ENCODE measurements around the gene PROSER2. TPM values are rescaled to one million over a fixed set of nuclear protein-coding genes. Genes with fewer than 3 reads are reported as not detected.

Gene PROSER2
- total and polyA plus RNA-seq, 9 of the 15 experiments (the other 6 are each of a cell fraction or from before 2014, with no cell fraction given): 0.62 to 14.8 (median 2.9) TPM

DNA sequence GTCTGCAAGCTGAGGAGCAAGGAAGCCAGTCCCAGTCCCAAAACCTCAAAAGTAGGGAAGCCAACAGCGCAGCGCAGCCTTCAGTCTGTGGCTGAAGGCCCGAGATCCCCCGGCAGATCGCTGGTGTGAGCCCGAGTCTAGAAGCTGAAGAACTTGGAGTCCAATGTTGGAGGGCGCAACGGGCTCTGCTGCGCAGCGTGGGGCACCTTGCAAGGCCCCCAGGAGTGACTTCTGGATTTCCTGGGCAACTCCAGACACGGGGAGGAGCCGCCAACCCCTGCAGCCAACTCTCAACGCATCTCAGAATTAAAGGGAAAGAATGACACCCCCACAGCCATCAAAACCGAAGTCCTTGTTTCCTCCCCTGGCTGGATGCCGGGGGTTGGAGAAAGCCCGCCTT, 18.8 kb upstream of the PROSER2 start:
- Histone ChIP-seq H3K27ac (ENCODE audit: extremely low read depth, low read depth, low read length) (no peak overlapping the region), H3K9me3 (replicated peaks; ENCODE audit: control insufficient read depth, insufficient read depth, low read depth, low read length) (no peaks in the 10 kb centered on the region), H3K4me1 (replicated peaks in 1 of 2; ENCODE audit: control insufficient read depth in 2 of 2, insufficient read depth in 2 of 2, low read length in 2 of 2) (peaks cover 2 to 8% of the 10 kb centered on the region in 2 experiments; a peak in 3 of 5 replicates), H3K9me1 (ENCODE audit: control insufficient read depth, insufficient read depth, low read length) (no peaks in the 10 kb centered on the region), H2AFZ (ENCODE audit: low read depth, low read length) (no peak overlapping the region), H3K4me3 (no peak overlapping the region), H4K20me1 (replicated peaks; ENCODE audit: control insufficient read depth, insufficient read depth, low read length) (no peaks in the 10 kb centered on the region), H3K79me2 (ENCODE audit: control insufficient read depth, insufficient read depth, low read length) (no peaks in the 10 kb centered on the region), H3K9ac (ENCODE audit: insufficient read depth in 1 of 2, low read depth in 2 of 2, low read length in 2 of 2) (no peak overlapping the region; a peak in 1 of 4 replicates), H3K36me3 (ENCODE audit: control insufficient read depth, insufficient read depth, low read length) (no peaks in the 10 kb centered on the region), H3K27me3 (ENCODE audit: control insufficient read depth in 2 of 2, insufficient read depth in 2 of 2, low read length in 2 of 2) (peaks cover 61 to 75% of the 10 kb centered on the region in 2 experiments), H3K4me2 (ENCODE audit: insufficient read depth, low read length) (no peak overlapping the region)
- 3% methylated on average over 16 of the region's 16 CpGs for WGBS (ENCODE audit: insufficient coverage, low coverage, missing lambda C conversion rate)
- intact Hi-C loops (cut with micrococcal nuclease): no loop called here
- POLR2A ChIA-PET: interaction anchor here (1.5 kb wide), 1 partner anchor 21 kb away, joined by 4 read pairs; no protein-coding TSS in a partner anchor
- TF ChIP-seq CBX1 (IDR thresholded peaks at IDR 0.05; ENCODE audit: low read depth) (no peak), ILK (tag; IDR thresholded peaks at IDR 0.05; ENCODE audit: borderline replicate concordance, low read depth) (no peak), SIN3B (IDR thresholded peaks at IDR 0.05; ENCODE audit: low read depth) (no peak), RBM22 (IDR thresholded peaks at IDR 0.05; ENCODE audit: low read depth, low read length, poor library complexity, severe bottlenecking) (no peak), EHMT2 (IDR thresholded peaks at IDR 0.05) (no peak), RNF219 (CRISPR knock-in tag; IDR thresholded peaks at IDR 0.05) (no peak), ELK3 (CRISPR knock-in tag; IDR thresholded peaks at IDR 0.05) (no peak)
- TF ChIP-seq, protein P1, sequence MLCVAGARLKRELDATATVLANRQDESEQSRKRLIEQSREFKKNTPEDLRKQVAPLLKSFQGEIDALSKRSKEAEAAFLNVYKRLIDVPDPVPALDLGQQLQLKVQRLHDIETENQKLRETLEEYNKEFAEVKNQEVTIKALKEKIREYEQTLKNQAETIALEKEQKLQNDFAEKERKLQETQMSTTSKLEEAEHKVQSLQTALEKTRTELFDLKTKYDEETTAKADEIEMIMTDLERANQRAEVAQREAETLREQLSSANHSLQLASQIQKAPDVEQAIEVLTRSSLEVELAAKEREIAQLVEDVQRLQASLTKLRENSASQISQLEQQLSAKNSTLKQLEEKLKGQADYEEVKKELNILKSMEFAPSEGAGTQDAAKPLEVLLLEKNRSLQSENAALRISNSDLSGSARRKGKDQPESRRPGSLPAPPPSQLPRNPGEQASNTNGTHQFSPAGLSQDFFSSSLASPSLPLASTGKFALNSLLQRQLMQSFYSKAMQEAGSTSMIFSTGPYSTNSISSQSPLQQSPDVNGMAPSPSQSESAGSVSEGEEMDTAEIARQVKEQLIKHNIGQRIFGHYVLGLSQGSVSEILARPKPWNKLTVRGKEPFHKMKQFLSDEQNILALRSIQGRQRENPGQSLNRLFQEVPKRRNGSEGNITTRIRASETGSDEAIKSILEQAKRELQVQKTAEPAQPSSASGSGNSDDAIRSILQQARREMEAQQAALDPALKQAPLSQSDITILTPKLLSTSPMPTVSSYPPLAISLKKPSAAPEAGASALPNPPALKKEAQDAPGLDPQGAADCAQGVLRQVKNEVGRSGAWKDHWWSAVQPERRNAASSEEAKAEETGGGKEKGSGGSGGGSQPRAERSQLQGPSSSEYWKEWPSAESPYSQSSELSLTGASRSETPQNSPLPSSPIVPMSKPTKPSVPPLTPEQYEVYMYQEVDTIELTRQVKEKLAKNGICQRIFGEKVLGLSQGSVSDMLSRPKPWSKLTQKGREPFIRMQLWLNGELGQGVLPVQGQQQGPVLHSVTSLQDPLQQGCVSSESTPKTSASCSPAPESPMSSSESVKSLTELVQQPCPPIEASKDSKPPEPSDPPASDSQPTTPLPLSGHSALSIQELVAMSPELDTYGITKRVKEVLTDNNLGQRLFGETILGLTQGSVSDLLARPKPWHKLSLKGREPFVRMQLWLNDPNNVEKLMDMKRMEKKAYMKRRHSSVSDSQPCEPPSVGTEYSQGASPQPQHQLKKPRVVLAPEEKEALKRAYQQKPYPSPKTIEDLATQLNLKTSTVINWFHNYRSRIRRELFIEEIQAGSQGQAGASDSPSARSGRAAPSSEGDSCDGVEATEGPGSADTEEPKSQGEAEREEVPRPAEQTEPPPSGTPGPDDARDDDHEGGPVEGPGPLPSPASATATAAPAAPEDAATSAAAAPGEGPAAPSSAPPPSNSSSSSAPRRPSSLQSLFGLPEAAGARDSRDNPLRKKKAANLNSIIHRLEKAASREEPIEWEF (CRISPR knock-in tag; IDR thresholded peaks at IDR 0.05): no peak
- no TSS peak for BruUV-seq (replicated peaks)
- DNase-seq (ENCODE audit: extremely low read depth in 1 of 4, low spot score in 3 of 4) (no peak), ATAC-seq (no peak), FAIRE-seq (no peak)
- in situ Hi-C loops (cut with MboI): no loop called here
- CTCF ChIA-PET (ENCODE audit: low intra/inter-chr PET ratio): no interaction called here
